ENCODE measurements around the gene NPTXR. TPM values are rescaled to one million over a fixed set of nuclear protein-coding genes. Genes with fewer than 3 reads are reported as not detected.

Gene NPTXR
- total and polyA plus RNA-seq, 4 donors = 6.1 to 21.9 (median 13.9) TPM

DNA sequence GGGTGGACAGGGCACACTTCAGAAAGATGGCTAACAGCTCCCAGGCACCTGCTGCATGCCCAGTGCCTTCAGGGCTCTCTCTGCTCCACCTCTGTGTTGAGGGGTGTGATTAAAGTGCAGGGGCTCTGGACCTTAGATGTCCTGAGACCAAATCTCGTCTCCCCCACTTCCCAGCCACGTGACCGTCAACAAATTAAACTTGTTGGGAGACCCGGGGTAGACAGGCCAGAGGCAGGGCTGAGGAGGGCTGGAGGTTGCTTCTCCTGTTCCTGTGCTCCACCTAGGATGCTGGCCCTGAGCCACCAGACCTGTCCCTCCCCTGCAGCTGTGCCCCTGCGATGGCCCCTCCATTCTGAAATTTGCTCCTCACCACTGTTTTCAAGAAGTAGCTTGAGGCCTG is 17.0 kb downstream of the NPTXR start:
- H3K4me3 ChIP-seq (ENCODE audit: low read length in 2 of 2) = no peak overlapping the region
- H3K27me3 ChIP-seq (ENCODE audit: control insufficient read depth in 1 of 2, insufficient read depth in 2 of 2, low read length in 1 of 2) = no peaks in the 10 kb centered on the region

GRCh38 chr22:38826386-38826785 is 17.4 kb downstream of the NPTXR start:
- no peaks in the 10 kb centered on the region for H3K9me3 ChIP-seq (ENCODE audit: control insufficient read depth, low read length)
- no peaks in the 10 kb centered on the region for H3K27me3 ChIP-seq (ENCODE audit: control insufficient read depth in 1 of 2, insufficient read depth in 2 of 2, low read length in 1 of 2)
- intact Hi-C loops (cut with DNase I) = no loop called here
- no peaks in the 10 kb centered on the region for H3K36me3 ChIP-seq (ENCODE audit: control insufficient read depth in 1 of 2, insufficient read depth in 2 of 2, low read length in 1 of 2)
- H3K4me1 ChIP-seq (ENCODE audit: control insufficient read depth in 1 of 2, insufficient read depth in 2 of 2, low read length in 2 of 2) = no peaks in the 10 kb centered on the region
- no peak overlapping the region for H3K27ac ChIP-seq (ENCODE audit: low read depth in 1 of 2, low read length in 2 of 2)
- 85 to 89% methylated on average over 16 of the region's 16 CpGs for WGBS, 2 donors
- ATAC-seq (ENCODE audit: low FRiP score) (no peak), DNase-seq (peak; percentile 36 to 67)
- H3K4me3 ChIP-seq (ENCODE audit: low read length in 2 of 2) = no peak overlapping the region

More for the DNA sequence above, 17.0 kb downstream of the NPTXR start:
- no peak overlapping the region for H3K27ac ChIP-seq (ENCODE audit: low read depth in 1 of 2, low read length in 2 of 2)
- 87 to 91% methylated on average over 5 of the region's 5 CpGs for WGBS, 2 donors
- H3K4me1 ChIP-seq (ENCODE audit: control insufficient read depth in 1 of 2, insufficient read depth in 2 of 2, low read length in 2 of 2) = no peaks in the 10 kb centered on the region
- ATAC-seq (ENCODE audit: low FRiP score) = no peak
- no peaks in the 10 kb centered on the region for H3K36me3 ChIP-seq (ENCODE audit: control insufficient read depth in 1 of 2, insufficient read depth in 2 of 2, low read length in 1 of 2)
- H3K9me3 ChIP-seq (ENCODE audit: control insufficient read depth, low read length) = no peaks in the 10 kb centered on the region
- intact Hi-C loops (cut with DNase I) = no loop called here
- DNase-seq = peak; percentile 16 to 55

GRCh38 chr22:38824585-38824984 is 19.2 kb downstream of the NPTXR start:
- no peaks in the 10 kb centered on the region for H3K4me1 ChIP-seq (ENCODE audit: control insufficient read depth in 1 of 2, insufficient read depth in 2 of 2, low read length in 2 of 2)
- no peaks in the 10 kb centered on the region for H3K27me3 ChIP-seq (ENCODE audit: control insufficient read depth in 1 of 2, insufficient read depth in 2 of 2, low read length in 1 of 2)
- H3K9me3 ChIP-seq (ENCODE audit: control insufficient read depth, low read length) = no peaks in the 10 kb centered on the region
- ATAC-seq (ENCODE audit: low FRiP score) (peak; percentile 70), DNase-seq (peak in 1 of 2 donors; percentile 77)
- intact Hi-C loops (cut with DNase I) = no loop called here
- no peak overlapping the region for H3K4me3 ChIP-seq (ENCODE audit: low read length in 2 of 2)
- WGBS, 2 donors = 3 to 10% methylated on average over 4 of the region's 4 CpGs
- H3K27ac ChIP-seq (ENCODE audit: low read depth in 1 of 2, low read length in 2 of 2) = no peak overlapping the region
- H3K36me3 ChIP-seq (ENCODE audit: control insufficient read depth in 1 of 2, insufficient read depth in 2 of 2, low read length in 1 of 2) = no peaks in the 10 kb centered on the region

DNA sequence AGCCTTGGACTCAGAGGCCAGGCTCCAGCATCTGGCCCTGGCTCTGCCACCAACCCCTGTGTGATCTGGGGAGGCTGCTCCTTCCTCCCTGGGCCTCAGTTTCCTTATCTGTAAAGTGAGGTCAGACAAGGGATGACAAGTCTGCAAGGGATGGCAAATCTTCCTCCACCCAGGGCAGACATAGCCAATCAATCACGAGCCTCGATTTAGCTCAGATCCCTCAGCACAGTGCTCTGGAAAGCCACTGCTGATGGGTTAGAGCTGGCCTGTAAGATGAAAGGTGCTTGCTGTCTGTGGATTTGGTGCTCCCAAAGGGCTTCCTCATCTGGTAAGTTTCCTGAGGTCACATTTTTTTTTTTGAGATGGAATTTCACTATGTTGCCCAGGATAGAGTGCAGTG is 20.2 kb downstream of the NPTXR start:
- no peaks in the 10 kb centered on the region for H3K4me1 ChIP-seq (ENCODE audit: control insufficient read depth in 1 of 2, insufficient read depth in 2 of 2, low read length in 2 of 2)

DNA sequence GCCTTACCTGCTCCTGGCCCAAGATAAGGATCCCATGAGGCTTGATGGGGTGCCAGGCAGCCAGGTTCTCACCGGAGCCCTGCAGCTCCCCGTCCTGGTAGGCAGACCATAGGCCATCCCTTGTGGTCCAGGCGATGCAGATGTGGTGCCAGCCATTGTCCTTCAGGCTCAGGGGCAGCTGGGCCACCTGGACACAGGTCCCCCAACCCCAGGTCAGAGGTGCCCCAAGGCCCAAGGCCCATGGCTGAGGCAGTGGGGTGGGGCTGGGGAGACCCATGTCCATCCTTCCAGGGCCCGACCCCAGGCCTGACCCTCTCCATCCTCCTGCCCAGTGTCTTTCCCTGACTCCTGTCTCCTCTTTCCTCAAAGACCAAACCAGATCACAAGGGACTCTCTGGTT is 20.8 kb downstream of the NPTXR start:
- no peaks in the 10 kb centered on the region for H3K4me1 ChIP-seq (ENCODE audit: control insufficient read depth in 1 of 2, insufficient read depth in 2 of 2, low read length in 2 of 2)
- intact Hi-C loops (cut with DNase I) = no loop called here
- H3K27me3 ChIP-seq (ENCODE audit: control insufficient read depth in 1 of 2, insufficient read depth in 2 of 2, low read length in 1 of 2) = no peaks in the 10 kb centered on the region
- no peak for ATAC-seq (ENCODE audit: low FRiP score)
- no peak for DNase-seq
- 87 to 93% methylated on average over 4 of the region's 4 CpGs for WGBS, 2 donors
- no peaks in the 10 kb centered on the region for H3K9me3 ChIP-seq (ENCODE audit: control insufficient read depth, low read length)
- H3K27ac ChIP-seq (ENCODE audit: low read depth in 1 of 2, low read length in 2 of 2) = no peak overlapping the region
- H3K36me3 ChIP-seq (ENCODE audit: control insufficient read depth in 1 of 2, insufficient read depth in 2 of 2, low read length in 1 of 2) = no peaks in the 10 kb centered on the region
- no peak overlapping the region for H3K4me3 ChIP-seq (ENCODE audit: low read length in 2 of 2)

More for the DNA sequence above, 20.2 kb downstream of the NPTXR start:
- 89 to 93% methylated on average over 2 of the region's 2 CpGs for WGBS, 2 donors
- Histone ChIP-seq H3K4me3 (ENCODE audit: low read length in 2 of 2) (no peak overlapping the region), H3K9me3 (ENCODE audit: control insufficient read depth, low read length) (no peaks in the 10 kb centered on the region), H3K27me3 (ENCODE audit: control insufficient read depth in 1 of 2, insufficient read depth in 2 of 2, low read length in 1 of 2) (no peaks in the 10 kb centered on the region), H3K36me3 (ENCODE audit: control insufficient read depth in 1 of 2, insufficient read depth in 2 of 2, low read length in 1 of 2) (no peaks in the 10 kb centered on the region), H3K27ac (ENCODE audit: low read depth in 1 of 2, low read length in 2 of 2) (no peak overlapping the region)
- ATAC-seq (ENCODE audit: low FRiP score) = no peak
- no peak for DNase-seq
- intact Hi-C loops (cut with DNase I) = no loop called here

DNA sequence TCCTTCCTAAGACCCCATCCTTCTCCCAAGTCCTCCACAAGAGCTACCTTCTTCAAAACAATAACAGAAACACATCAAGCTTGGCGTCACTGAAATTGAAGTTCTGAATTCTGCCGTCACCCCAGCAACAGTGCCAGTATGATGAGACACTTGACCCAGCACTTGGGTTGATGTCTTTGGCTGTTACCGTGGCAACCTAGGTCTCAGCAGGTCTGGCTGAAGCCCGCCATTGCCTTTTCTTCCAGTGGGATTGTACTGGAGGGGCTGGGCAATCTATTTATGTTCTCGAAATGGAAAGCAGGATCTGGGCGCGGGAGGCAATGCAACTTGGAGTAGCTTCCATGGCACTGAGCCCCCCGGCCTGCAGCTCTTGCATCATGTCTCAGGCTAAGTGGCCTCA is 23.8 kb downstream of the NPTXR start:
- intact Hi-C loops (cut with DNase I) = no loop called here
- DNase-seq = no peak
- no peaks in the 10 kb centered on the region for H3K36me3 ChIP-seq (ENCODE audit: control insufficient read depth in 1 of 2, insufficient read depth in 2 of 2, low read length in 1 of 2)
- H3K9me3 ChIP-seq (ENCODE audit: control insufficient read depth, low read length) = no peaks in the 10 kb centered on the region
- H3K4me3 ChIP-seq (ENCODE audit: low read length in 2 of 2) = no peak overlapping the region
- no peaks in the 10 kb centered on the region for H3K27me3 ChIP-seq (ENCODE audit: control insufficient read depth in 1 of 2, insufficient read depth in 2 of 2, low read length in 1 of 2)
- ATAC-seq (ENCODE audit: low FRiP score) = no peak
- 87% methylated on average over 8 of the region's 8 CpGs for WGBS, 2 donors
- no peak overlapping the region for H3K27ac ChIP-seq (ENCODE audit: low read depth in 1 of 2, low read length in 2 of 2)
- no peaks in the 10 kb centered on the region for H3K4me1 ChIP-seq (ENCODE audit: control insufficient read depth in 1 of 2, insufficient read depth in 2 of 2, low read length in 2 of 2)

GRCh38 chr22:38819387-38819940 is 24.4 kb downstream of the NPTXR start:
- DNase-seq = no peak

GRCh38 chr22:38817196-38817595 is 26.6 kb downstream of the NPTXR start:
- Histone ChIP-seq H3K4me1 (ENCODE audit: control insufficient read depth in 1 of 2, insufficient read depth in 2 of 2, low read length in 2 of 2) (no peaks in the 10 kb centered on the region), H3K27me3 (ENCODE audit: control insufficient read depth in 1 of 2, insufficient read depth in 2 of 2, low read length in 1 of 2) (no peaks in the 10 kb centered on the region), H3K36me3 (ENCODE audit: control insufficient read depth in 1 of 2, insufficient read depth in 2 of 2, low read length in 1 of 2) (no peaks in the 10 kb centered on the region), H3K4me3 (ENCODE audit: low read length in 2 of 2) (no peak overlapping the region), H3K9me3 (ENCODE audit: control insufficient read depth, low read length) (no peaks in the 10 kb centered on the region), H3K27ac (ENCODE audit: low read depth in 1 of 2, low read length in 2 of 2) (no peak overlapping the region)
- DNase-seq = no peak
- WGBS, 2 donors = 90 to 91% methylated on average over 6 of the region's 6 CpGs
- intact Hi-C loops (cut with DNase I) = no loop called here
- ATAC-seq (ENCODE audit: low FRiP score) = no peak

More at GRCh38 chr22:38819387-38819940, 24.4 kb downstream of the NPTXR start:
- H3K4me1 ChIP-seq (ENCODE audit: control insufficient read depth in 1 of 2, insufficient read depth in 2 of 2, low read length in 2 of 2) = no peaks in the 10 kb centered on the region
- no peaks in the 10 kb centered on the region for H3K9me3 ChIP-seq (ENCODE audit: control insufficient read depth, low read length)
- WGBS, 2 donors = 79 to 81% methylated on average over 10 of the region's 10 CpGs
- intact Hi-C loops (cut with DNase I) = no loop called here
- no peaks in the 10 kb centered on the region for H3K36me3 ChIP-seq (ENCODE audit: control insufficient read depth in 1 of 2, insufficient read depth in 2 of 2, low read length in 1 of 2)
- no peak for ATAC-seq (ENCODE audit: low FRiP score)
- no peak overlapping the region for H3K4me3 ChIP-seq (ENCODE audit: low read length in 2 of 2)
- H3K27me3 ChIP-seq (ENCODE audit: control insufficient read depth in 1 of 2, insufficient read depth in 2 of 2, low read length in 1 of 2) = no peaks in the 10 kb centered on the region
- no peak overlapping the region for H3K27ac ChIP-seq (ENCODE audit: low read depth in 1 of 2, low read length in 2 of 2)

DNA sequence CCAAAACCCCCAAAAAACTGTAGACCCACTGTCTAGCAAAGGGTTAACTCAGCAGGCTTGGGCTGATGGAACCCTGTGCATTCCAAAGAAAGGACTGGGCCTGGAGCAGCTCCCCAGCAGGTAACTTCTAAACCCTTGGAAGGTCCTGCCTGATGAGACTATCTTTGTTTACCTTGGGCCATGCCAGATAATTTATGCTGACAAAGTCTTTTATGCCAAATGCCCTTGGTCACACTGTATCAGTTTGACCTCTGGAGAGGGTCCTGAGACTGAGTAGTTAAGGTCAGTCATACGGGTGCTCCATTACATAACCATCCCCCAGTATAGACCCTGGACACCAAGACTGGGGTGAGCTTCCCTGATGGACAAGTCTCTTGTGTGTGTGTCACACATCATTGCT is 28.0 kb downstream of the NPTXR start:
- H3K27me3 ChIP-seq (ENCODE audit: control insufficient read depth in 1 of 2, insufficient read depth in 2 of 2, low read length in 1 of 2) = no peaks in the 10 kb centered on the region
- WGBS, 2 donors = 42 to 59% methylated on average over 1 of the region's 1 CpG

More for the DNA sequence above, 28.0 kb downstream of the NPTXR start:
- H3K4me1 ChIP-seq (ENCODE audit: control insufficient read depth in 1 of 2, insufficient read depth in 2 of 2, low read length in 2 of 2) = no peaks in the 10 kb centered on the region
- H3K4me3 ChIP-seq (ENCODE audit: low read length in 2 of 2) = no peak overlapping the region
- H3K36me3 ChIP-seq (ENCODE audit: control insufficient read depth in 1 of 2, insufficient read depth in 2 of 2, low read length in 1 of 2) = no peaks in the 10 kb centered on the region
- H3K9me3 ChIP-seq (ENCODE audit: control insufficient read depth, low read length) = no peaks in the 10 kb centered on the region
- no peak for ATAC-seq (ENCODE audit: low FRiP score)
- no peak overlapping the region for H3K27ac ChIP-seq (ENCODE audit: low read depth in 1 of 2, low read length in 2 of 2)
- no peak for DNase-seq
- intact Hi-C loops (cut with DNase I) = no loop called here
